MM.1S (cell line): ENCODE measurements around the gene AGO1.
"Not testable (repeated sequence)": the region's sequence is repeated elsewhere in the genome, so short reads cannot be mapped to it uniquely, and the experiment has no call there.

ENCODE experiments used
- DNase-seq: peaks from one replicate; pipeline ENCODE4 v3.0.0-alpha.2; 2015
- H2AFZ ChIP-seq: fragments of 300-600 bp; sonication (generic); 2 replicates; pipeline ENCODE4 v1.6.0; 2016; ENCODE audit warnings: antibody characterized with exemption, low read length
- H3F3A ChIP-seq: fragments of 300-600 bp; sonication (generic); 2 replicates; pipeline ENCODE4 v1.6.1; 2016; ENCODE audit warnings: mild to moderate bottlenecking, antibody characterized with exemption, low read length, moderate library complexity, mixed read lengths; ENCODE audit not compliant: insufficient read depth
- H3K27ac ChIP-seq: fragments of 300-600 bp; sonication (generic); 2 replicates; pipeline ENCODE4 v1.5.1; 2016; ENCODE audit warnings: mild to moderate bottlenecking, low read length
- H3K27me3 ChIP-seq: fragments of 300-600 bp; sonication (generic); replicated peaks from 2 replicates; pipeline ENCODE4 v1.6.0; 2016; ENCODE audit warnings: low read length; ENCODE audit not compliant: insufficient read depth
- H3K36me3 ChIP-seq: fragments of 300-600 bp; sonication (generic); replicated peaks from 2 replicates; pipeline ENCODE4 v1.6.1; 2016; ENCODE audit warnings: mild to moderate bottlenecking, low read length, mixed read lengths; ENCODE audit not compliant: insufficient read depth
- H3K4me1 ChIP-seq: fragments of 300-600 bp; sonication (generic); 2 replicates; pipeline ENCODE4 v1.6.1; 2016; ENCODE audit warnings: low read length, mixed read lengths
- H3K4me2 ChIP-seq: fragments of 300-600 bp; sonication (generic); 2 replicates; pipeline ENCODE4 v1.6.0; 2016; ENCODE audit warnings: low read depth, low read length
- H3K4me3 ChIP-seq: fragments of 300-600 bp; sonication (generic); 2 replicates; pipeline ENCODE4 v1.5.1; 2016; ENCODE audit warnings: low read length, mixed read lengths
- H3K79me2 ChIP-seq: fragments of 300-600 bp; sonication (generic); 2 replicates; pipeline ENCODE4 v1.6.1; 2016; ENCODE audit warnings: mixed run types, low read length, mixed read lengths
- H3K9ac ChIP-seq: fragments of 300-600 bp; sonication (generic); 2 replicates; pipeline ENCODE4 v1.6.1; 2016; ENCODE audit warnings: low read length, mixed read lengths
- H3K9me2 ChIP-seq: fragments of 300-600 bp; sonication (generic); replicated peaks from 2 replicates; pipeline ENCODE4 v1.6.1; 2016; ENCODE audit warnings: mild to moderate bottlenecking, low read length, mixed read lengths; ENCODE audit not compliant: insufficient read depth
- H3K9me3 ChIP-seq: fragments of 300-600 bp; sonication (generic); replicated peaks from 2 replicates; pipeline ENCODE4 v1.6.1; 2016; ENCODE audit warnings: mild to moderate bottlenecking, low read length, mixed read lengths; ENCODE audit not compliant: insufficient read depth
- H4K20me1 ChIP-seq: fragments of 300-600 bp; sonication (generic); 2 replicates; pipeline ENCODE4 v1.6.1; 2016; ENCODE audit warnings: mild to moderate bottlenecking, low read length, moderate library complexity, mixed read lengths; ENCODE audit not compliant: insufficient read depth
- EZH2 ChIP-seq: fragments of 300-600 bp; sonication (generic); optimal IDR thresholded peaks from 2 replicates; pipeline ENCODE3; 2017; ENCODE audit warnings: low read depth, mild to moderate bottlenecking, antibody characterized with exemption, low read length, mixed read lengths
- EZH2phosphoT487 ChIP-seq: fragments of 300-600 bp; sonication (generic); IDR thresholded peaks from 2 replicates; pipeline ENCODE4 v1.6.1; 2018; ENCODE audit warnings: antibody characterized with exemption, low read length
- TF ChIP-seq, protein P1 (sequence below): fragments of 300-600 bp; sonication (generic); IDR thresholded peaks from 2 replicates; pipeline ENCODE4 v1.5.1; 2016; ENCODE audit warnings: antibody characterized with exemption, low read length, mixed read lengths

Gene AGO1

DNA sequence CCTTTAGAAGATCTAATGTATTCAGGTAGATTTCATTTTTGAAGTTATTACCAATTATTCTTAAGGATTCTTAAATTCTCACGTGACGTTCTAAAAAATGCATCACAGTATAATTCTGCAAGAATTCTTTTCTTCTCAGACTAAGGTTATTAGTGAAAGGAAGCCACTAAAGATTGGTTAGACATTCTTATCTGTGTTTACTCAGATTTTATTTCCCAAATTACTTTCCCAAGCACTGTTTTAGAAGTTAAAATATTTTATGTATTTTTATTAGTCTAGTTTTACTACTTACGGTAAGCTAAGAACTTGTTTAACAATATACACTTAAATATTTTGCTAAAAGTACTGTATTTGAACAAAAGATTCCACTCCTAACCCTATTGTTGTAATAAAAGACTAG, 76.3 kb downstream of the AGO1 start:
- DNase-seq = no peak
- no peak overlapping the region for H2AFZ ChIP-seq
- no peaks in the 10 kb centered on the region for H4K20me1 ChIP-seq
- peaks cover 6% of the 10 kb centered on the region; the same call in 1 of the 2 replicates for H3K79me2 ChIP-seq
- H3K27ac ChIP-seq = no peak overlapping the region
- no peaks in the 10 kb centered on the region for H3K9me2 ChIP-seq
- H3K4me1 ChIP-seq = no peaks in the 10 kb centered on the region
- no peaks in the 10 kb centered on the region for H3K36me3 ChIP-seq
- H3K9me3 ChIP-seq = no peaks in the 10 kb centered on the region
- no peak for TF ChIP-seq EZH2
- TF ChIP-seq EZH2phosphoT487 = no peak
- TF ChIP-seq, protein P1, sequence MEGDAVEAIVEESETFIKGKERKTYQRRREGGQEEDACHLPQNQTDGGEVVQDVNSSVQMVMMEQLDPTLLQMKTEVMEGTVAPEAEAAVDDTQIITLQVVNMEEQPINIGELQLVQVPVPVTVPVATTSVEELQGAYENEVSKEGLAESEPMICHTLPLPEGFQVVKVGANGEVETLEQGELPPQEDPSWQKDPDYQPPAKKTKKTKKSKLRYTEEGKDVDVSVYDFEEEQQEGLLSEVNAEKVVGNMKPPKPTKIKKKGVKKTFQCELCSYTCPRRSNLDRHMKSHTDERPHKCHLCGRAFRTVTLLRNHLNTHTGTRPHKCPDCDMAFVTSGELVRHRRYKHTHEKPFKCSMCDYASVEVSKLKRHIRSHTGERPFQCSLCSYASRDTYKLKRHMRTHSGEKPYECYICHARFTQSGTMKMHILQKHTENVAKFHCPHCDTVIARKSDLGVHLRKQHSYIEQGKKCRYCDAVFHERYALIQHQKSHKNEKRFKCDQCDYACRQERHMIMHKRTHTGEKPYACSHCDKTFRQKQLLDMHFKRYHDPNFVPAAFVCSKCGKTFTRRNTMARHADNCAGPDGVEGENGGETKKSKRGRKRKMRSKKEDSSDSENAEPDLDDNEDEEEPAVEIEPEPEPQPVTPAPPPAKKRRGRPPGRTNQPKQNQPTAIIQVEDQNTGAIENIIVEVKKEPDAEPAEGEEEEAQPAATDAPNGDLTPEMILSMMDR = no peak
- H3K4me2 ChIP-seq = no peak overlapping the region
- no peak overlapping the region for H3K4me3 ChIP-seq
- H3K9ac ChIP-seq = no peak overlapping the region
- H3F3A ChIP-seq = no peaks in the 10 kb centered on the region
- no peaks in the 10 kb centered on the region for H3K27me3 ChIP-seq

- Histone ChIP-seq H3K4me2 (no peak overlapping the region), H3K27ac (no peak overlapping the region), H3K79me2 (no peaks in the 10 kb centered on the region), H3K36me3 (0 out of 2 replicates have a peak, but pooled peaks cover 2% of the 10 kb centered on the region), H3K9me2 (no peaks in the 10 kb centered on the region), H4K20me1 (no peaks in the 10 kb centered on the region), H2AFZ (no peak overlapping the region), H3K9ac (no peak overlapping the region), H3K27me3 (no peaks in the 10 kb centered on the region), H3K4me1 (no peaks in the 10 kb centered on the region), H3K4me3 (no peak overlapping the region), H3F3A (no peaks in the 10 kb centered on the region), H3K9me3 (no peaks in the 10 kb centered on the region)
- TF ChIP-seq, protein P1 = no peak
- TF ChIP-seq EZH2phosphoT487 (no peak), EZH2 (no peak)
- no peak for DNase-seq
Measured at GRCh38 chr1:35962952-35963351, 79.9 kb downstream of the AGO1 start.

GRCh38 chr1:35964277-35964676, 81.3 kb downstream of the AGO1 start:
- H3K9ac ChIP-seq, H3K4me3 ChIP-seq, H3K79me2 ChIP-seq, H3K27me3 ChIP-seq, H4K20me1 ChIP-seq, H3K9me3 ChIP-seq, H3K9me2 ChIP-seq, H2AFZ ChIP-seq, DNase-seq, H3K36me3 ChIP-seq, H3K4me1 ChIP-seq, H3F3A ChIP-seq, H3K27ac ChIP-seq, H3K4me2 ChIP-seq: not testable (repeated sequence)

- H4K20me1 ChIP-seq = no peaks in the 10 kb centered on the region
- H3K4me3 ChIP-seq = no peak overlapping the region
- DNase-seq = no peak
- H3K4me2 ChIP-seq = no peak overlapping the region
- H3F3A ChIP-seq = no peaks in the 10 kb centered on the region
- no peak overlapping the region for H2AFZ ChIP-seq
- TF ChIP-seq, protein P1 = no peak
- no peak for TF ChIP-seq EZH2phosphoT487
- no peak for TF ChIP-seq EZH2
- no peaks in the 10 kb centered on the region for H3K79me2 ChIP-seq
- no peak overlapping the region for H3K27ac ChIP-seq
- 0 out of 2 replicates have a peak, but pooled peaks cover 6% of the 10 kb centered on the region for H3K36me3 ChIP-seq
- H3K4me1 ChIP-seq = no peaks in the 10 kb centered on the region
- H3K9me3 ChIP-seq = no peaks in the 10 kb centered on the region
- no peak overlapping the region for H3K9ac ChIP-seq
- H3K9me2 ChIP-seq = no peaks in the 10 kb centered on the region
- H3K27me3 ChIP-seq = no peaks in the 10 kb centered on the region
Measured at GRCh38 chr1:35968396-35968795, 85.4 kb downstream of the AGO1 start.
